Measurements from ENCODE around the gene LSAMP. TPM values are rescaled to one million over a fixed set of nuclear protein-coding genes. Genes with fewer than 3 reads are reported as not detected.

The LSAMP gene
- total RNA-seq, 1 donor from 2014 or later: 64.9 TPM

GRCh38 chr3:116388867-116389385 is 56.4 kb downstream of the LSAMP start:
- Mint-ChIP-seq H3K4me1 (ENCODE audit: unreplicated experiment) (peaks cover 20% of the 10 kb centered on the region), H3K27me3 (no peaks in the 10 kb centered on the region), H3K27ac (no peak overlapping the region)

GRCh38 chr3:116386168-116386567 is 59.1 kb downstream of the LSAMP start:
- Mint-ChIP-seq H3K27ac (no peak overlapping the region), H3K9me3 (no peaks in the 10 kb centered on the region), H3K4me1 (ENCODE audit: unreplicated experiment) (peaks cover 20% of the 10 kb centered on the region), H3K36me3 (no peaks in the 10 kb centered on the region), H3K4me3 (no peak overlapping the region), H3K27me3 (no peaks in the 10 kb centered on the region)
- no peak for TF ChIP-seq CTCF (conservative IDR thresholded peaks at IDR 0.05)
- DNase-seq (ENCODE audit: extremely low spot score, unreplicated experiment): no peak

More at GRCh38 chr3:116388867-116389385, 56.4 kb downstream of the LSAMP start:
- Mint-ChIP-seq H3K4me3 (no peak overlapping the region), H3K36me3 (no peaks in the 10 kb centered on the region), H3K9me3 (no peaks in the 10 kb centered on the region)
- no peak for TF ChIP-seq CTCF (conservative IDR thresholded peaks at IDR 0.05)
- DNase-seq (ENCODE audit: extremely low spot score, unreplicated experiment): no peak

- Mint-ChIP-seq H3K27me3 (no peaks in the 10 kb centered on the region), H3K4me1 (ENCODE audit: unreplicated experiment) (peaks cover 20% of the 10 kb centered on the region), H3K27ac (no peak overlapping the region), H3K36me3 (no peaks in the 10 kb centered on the region), H3K4me3 (no peak overlapping the region), H3K9me3 (no peaks in the 10 kb centered on the region)
- no peak for TF ChIP-seq CTCF (conservative IDR thresholded peaks at IDR 0.05)
- DNase-seq (ENCODE audit: extremely low spot score, unreplicated experiment): no peak
Measured at GRCh38 chr3:116384717-116385116, 60.6 kb downstream of the LSAMP start.

GRCh38 chr3:116378077-116378476 is 67.2 kb downstream of the LSAMP start:
- no peak for DNase-seq (ENCODE audit: extremely low spot score, unreplicated experiment)
- Mint-ChIP-seq H3K4me3 (no peak overlapping the region), H3K4me1 (ENCODE audit: unreplicated experiment) (peaks cover 15% of the 10 kb centered on the region), H3K9me3 (no peaks in the 10 kb centered on the region), H3K27me3 (no peaks in the 10 kb centered on the region), H3K36me3 (peaks cover 4% of the 10 kb centered on the region), H3K27ac (no peak overlapping the region)
- no peak for TF ChIP-seq CTCF (conservative IDR thresholded peaks at IDR 0.05)

- Mint-ChIP-seq H3K4me1 (ENCODE audit: unreplicated experiment) (peaks cover 18% of the 10 kb centered on the region), H3K36me3 (peaks cover 9% of the 10 kb centered on the region), H3K4me3 (no peak overlapping the region)
Measured at GRCh38 chr3:116374901-116375300, 70.4 kb downstream of the LSAMP start.

More at GRCh38 chr3:116374901-116375300, 70.4 kb downstream of the LSAMP start:
- no peak for TF ChIP-seq CTCF (conservative IDR thresholded peaks at IDR 0.05)
- Mint-ChIP-seq H3K27ac (no peak overlapping the region), H3K27me3 (no peaks in the 10 kb centered on the region), H3K9me3 (no peaks in the 10 kb centered on the region)
- DNase-seq (ENCODE audit: extremely low spot score, unreplicated experiment): no peak

Measured in type B pancreatic cell (in vitro differentiated cells).